ENCODE data around the gene NRG2. TPM values are rescaled to one million over a fixed set of nuclear protein-coding genes. Genes with fewer than 3 reads are reported as not detected.

Gene NRG2
- total RNA-seq, 6 experiments from 2014 or later, result 0.07 to 0.77 (median 0.14) TPM; not detected in 1

GRCh38 chr5:139930406-139930805 is 112.7 kb downstream of the NRG2 start:
- intact Hi-C loops (cut with DNase I), result no loop called here
- no peaks in the 10 kb centered on the region for H3K9me3 ChIP-seq
- no peak for DNase-seq
- WGBS (ENCODE audit: insufficient coverage, low coverage, low lambda C conversion rate, missing lambda C conversion rate), result 61% methylated on average over 2 of the region's 2 CpGs
- no peaks in the 10 kb centered on the region for H3K27me3 ChIP-seq
- H3K36me3 ChIP-seq, result no peaks in the 10 kb centered on the region
- TF ChIP-seq, protein P1, sequence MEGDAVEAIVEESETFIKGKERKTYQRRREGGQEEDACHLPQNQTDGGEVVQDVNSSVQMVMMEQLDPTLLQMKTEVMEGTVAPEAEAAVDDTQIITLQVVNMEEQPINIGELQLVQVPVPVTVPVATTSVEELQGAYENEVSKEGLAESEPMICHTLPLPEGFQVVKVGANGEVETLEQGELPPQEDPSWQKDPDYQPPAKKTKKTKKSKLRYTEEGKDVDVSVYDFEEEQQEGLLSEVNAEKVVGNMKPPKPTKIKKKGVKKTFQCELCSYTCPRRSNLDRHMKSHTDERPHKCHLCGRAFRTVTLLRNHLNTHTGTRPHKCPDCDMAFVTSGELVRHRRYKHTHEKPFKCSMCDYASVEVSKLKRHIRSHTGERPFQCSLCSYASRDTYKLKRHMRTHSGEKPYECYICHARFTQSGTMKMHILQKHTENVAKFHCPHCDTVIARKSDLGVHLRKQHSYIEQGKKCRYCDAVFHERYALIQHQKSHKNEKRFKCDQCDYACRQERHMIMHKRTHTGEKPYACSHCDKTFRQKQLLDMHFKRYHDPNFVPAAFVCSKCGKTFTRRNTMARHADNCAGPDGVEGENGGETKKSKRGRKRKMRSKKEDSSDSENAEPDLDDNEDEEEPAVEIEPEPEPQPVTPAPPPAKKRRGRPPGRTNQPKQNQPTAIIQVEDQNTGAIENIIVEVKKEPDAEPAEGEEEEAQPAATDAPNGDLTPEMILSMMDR (IDR thresholded peaks at IDR 0.05), result no peak
- TF ChIP-seq POLR2A (IDR thresholded peaks at IDR 0.05), result no peak
- ATAC-seq, result no peak
- H3K27ac ChIP-seq, result no peak overlapping the region
- no peak overlapping the region for H3K4me3 ChIP-seq
- no peaks in the 10 kb centered on the region for H3K4me1 ChIP-seq

DNA sequence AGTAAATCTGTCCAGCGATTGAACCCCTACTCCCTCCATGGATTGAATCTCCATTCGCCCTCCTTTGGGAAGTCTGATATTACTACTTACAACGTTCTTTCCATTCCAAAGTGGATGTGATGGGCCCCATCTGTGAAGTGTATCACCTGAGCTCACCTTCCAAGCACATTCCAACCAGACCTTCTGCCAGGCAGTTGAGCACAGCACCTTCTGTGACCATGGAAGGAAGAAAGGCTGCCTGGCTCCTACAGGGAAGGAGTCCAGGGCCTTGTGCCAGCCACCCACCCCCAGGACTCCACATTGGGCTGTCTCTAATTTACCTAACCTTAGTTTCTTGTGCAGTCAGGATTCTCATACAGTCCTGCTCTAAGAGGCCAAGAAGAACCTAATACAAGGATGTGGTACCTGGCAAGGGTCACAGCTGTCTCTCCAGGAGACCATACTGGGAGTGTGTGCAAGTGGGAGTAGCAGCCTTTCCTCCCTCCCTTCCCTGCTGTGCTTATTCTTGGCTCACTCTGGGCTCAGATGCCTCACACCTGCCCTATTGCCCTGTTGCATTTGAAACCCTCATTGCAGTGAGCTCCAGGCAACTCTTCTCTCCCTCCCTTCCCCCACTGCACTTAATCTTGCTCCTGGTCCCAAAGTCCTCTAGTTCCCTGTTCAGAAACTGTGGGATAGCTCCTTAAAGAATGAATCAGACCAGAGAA is 116.1 kb downstream of the NRG2 start:
- Histone ChIP-seq H3K9me3 (no peaks in the 10 kb centered on the region), H3K27me3 (no peaks in the 10 kb centered on the region), H3K4me1 (no peaks in the 10 kb centered on the region), H3K27ac (no peak overlapping the region), H3K4me3 (no peak overlapping the region), H3K36me3 (no peaks in the 10 kb centered on the region)
- no peak for TF ChIP-seq POLR2A (IDR thresholded peaks at IDR 0.05)
- TF ChIP-seq, protein P1 (IDR thresholded peaks at IDR 0.05), result no peak
- no peak for DNase-seq
- 64% methylated on average over 3 of the region's 3 CpGs for WGBS (ENCODE audit: insufficient coverage, low coverage, low lambda C conversion rate, missing lambda C conversion rate)
- ATAC-seq, result peak in 2 of 4 donors; percentile 19 to 77
- intact Hi-C loops (cut with DNase I), result no loop called here

GRCh38 chr5:139925650-139926640 is 117.2 kb downstream of the NRG2 start:
- no peaks in the 10 kb centered on the region for H3K4me1 ChIP-seq
- no peak overlapping the region for H3K27ac ChIP-seq
- H3K27me3 ChIP-seq, result no peaks in the 10 kb centered on the region
- no peak overlapping the region for H3K4me3 ChIP-seq
- no peaks in the 10 kb centered on the region for H3K9me3 ChIP-seq
- DNase-seq, result no peak
- no peaks in the 10 kb centered on the region for H3K36me3 ChIP-seq
- intact Hi-C loops (cut with DNase I), result no loop called here
- TF ChIP-seq POLR2A (IDR thresholded peaks at IDR 0.05), result no peak
- TF ChIP-seq, protein P1 (IDR thresholded peaks at IDR 0.05), result no peak
- peak in 3 of 4 donors; percentile 18 to 48 (median 20) for ATAC-seq
- WGBS (ENCODE audit: insufficient coverage, low coverage, low lambda C conversion rate, missing lambda C conversion rate), result 72% methylated on average over 5 of the region's 9 CpGs

GRCh38 chr5:139925216-139925562 is 117.9 kb downstream of the NRG2 start:
- H3K9me3 ChIP-seq, result no peaks in the 10 kb centered on the region
- intact Hi-C loops (cut with DNase I), result no loop called here
- TF ChIP-seq, protein P1 (IDR thresholded peaks at IDR 0.05), result no peak
- TF ChIP-seq POLR2A (IDR thresholded peaks at IDR 0.05), result no peak
- 73% methylated on average over 6 of the region's 6 CpGs for WGBS (ENCODE audit: insufficient coverage, low coverage, low lambda C conversion rate, missing lambda C conversion rate)
- no peak overlapping the region for H3K27ac ChIP-seq
- no peaks in the 10 kb centered on the region for H3K27me3 ChIP-seq
- no peak overlapping the region for H3K4me3 ChIP-seq
- no peaks in the 10 kb centered on the region for H3K4me1 ChIP-seq
- DNase-seq (no peak), ATAC-seq (no peak)
- H3K36me3 ChIP-seq, result no peaks in the 10 kb centered on the region
